ENCODE results near the gene COG5.

COG5 gene

GRCh38 chr7:107495516-107495915 is 68.2 kb downstream of the COG5 start:
- DNase-seq (ENCODE audit: extremely low spot score): no peak
- TF ChIP-seq CTBP1 (IDR thresholded peaks at IDR 0.05; ENCODE audit: borderline replicate concordance) (no peak), PKNOX1 (IDR thresholded peaks at IDR 0.05) (no peak), LEF1 (IDR thresholded peaks at IDR 0.05; ENCODE audit: borderline replicate concordance) (no peak), ELF4 (IDR thresholded peaks at IDR 0.05) (no peak), L3MBTL2 (conservative IDR thresholded peaks at IDR 0.05) (no peak)
- CTCF ChIA-PET: no interaction called here
- POLR2A ChIA-PET: no interaction called here

- ChIA-PET POLR2A (no interaction called here), CTCF (no interaction called here)
- DNase-seq (ENCODE audit: extremely low spot score): no peak
- TF ChIP-seq ARNT (IDR thresholded peaks at IDR 0.05) (no peak), FOXM1 (IDR thresholded peaks at IDR 0.05; ENCODE audit: borderline replicate concordance) (no peak), SUZ12 (IDR thresholded peaks at IDR 0.05) (no peak), L3MBTL2 (conservative IDR thresholded peaks at IDR 0.05) (no peak), NFRKB (IDR thresholded peaks at IDR 0.05) (no peak), PKNOX1 (IDR thresholded peaks at IDR 0.05) (no peak), SP1 (IDR thresholded peaks at IDR 0.05) (no peak), HDGF (IDR thresholded peaks at IDR 0.05; ENCODE audit: borderline replicate concordance) (no peak)
These were observed 68.8 kb downstream of the COG5 start for GRCh38 chr7:107494884-107495283.

GRCh38 chr7:107494315-107494751 is 69.4 kb downstream of the COG5 start:
- ChIA-PET POLR2A (no interaction called here), CTCF (no interaction called here)
- TF ChIP-seq ELF4 (IDR thresholded peaks at IDR 0.05) (no peak), ARNT (IDR thresholded peaks at IDR 0.05) (no peak), HDGF (IDR thresholded peaks at IDR 0.05; ENCODE audit: borderline replicate concordance) (no peak), FOXK2 (IDR thresholded peaks at IDR 0.05) (no peak), TARDBP (IDR thresholded peaks at IDR 0.05) (no peak), CTBP1 (IDR thresholded peaks at IDR 0.05; ENCODE audit: borderline replicate concordance) (no peak), NFRKB (IDR thresholded peaks at IDR 0.05) (no peak), BHLHE40 (IDR thresholded peaks at IDR 0.05; ENCODE audit: borderline replicate concordance) (no peak), SUZ12 (IDR thresholded peaks at IDR 0.05) (no peak), SP1 (IDR thresholded peaks at IDR 0.05) (no peak), PKNOX1 (IDR thresholded peaks at IDR 0.05) (no peak), L3MBTL2 (conservative IDR thresholded peaks at IDR 0.05) (no peak), LEF1 (IDR thresholded peaks at IDR 0.05; ENCODE audit: borderline replicate concordance) (no peak), FOXM1 (IDR thresholded peaks at IDR 0.05; ENCODE audit: borderline replicate concordance) (no peak), ZNF384 (IDR thresholded peaks at IDR 0.05) (no peak), FOXA1 (IDR thresholded peaks at IDR 0.05) (no peak)
- DNase-seq (ENCODE audit: extremely low spot score): no peak

- no peak for TF ChIP-seq NFRKB (IDR thresholded peaks at IDR 0.05)
- TF ChIP-seq FOXM1 (IDR thresholded peaks at IDR 0.05; ENCODE audit: borderline replicate concordance): no peak
- no peak for TF ChIP-seq L3MBTL2 (conservative IDR thresholded peaks at IDR 0.05)
- no peak for TF ChIP-seq TARDBP (IDR thresholded peaks at IDR 0.05)
- no peak for TF ChIP-seq PKNOX1 (IDR thresholded peaks at IDR 0.05)
- no peak for TF ChIP-seq FOXK2 (IDR thresholded peaks at IDR 0.05)
- no peak for TF ChIP-seq CTBP1 (IDR thresholded peaks at IDR 0.05; ENCODE audit: borderline replicate concordance)
- no peak for TF ChIP-seq ZNF384 (IDR thresholded peaks at IDR 0.05)
- no peak for TF ChIP-seq SP1 (IDR thresholded peaks at IDR 0.05)
- TF ChIP-seq LEF1 (IDR thresholded peaks at IDR 0.05; ENCODE audit: borderline replicate concordance): no peak
- TF ChIP-seq ARNT (IDR thresholded peaks at IDR 0.05): no peak
- TF ChIP-seq FOXA1 (IDR thresholded peaks at IDR 0.05): no peak
- no peak for TF ChIP-seq SUZ12 (IDR thresholded peaks at IDR 0.05)
- no peak for TF ChIP-seq ELF4 (IDR thresholded peaks at IDR 0.05)
- TF ChIP-seq BHLHE40 (IDR thresholded peaks at IDR 0.05; ENCODE audit: borderline replicate concordance): no peak
- TF ChIP-seq HDGF (IDR thresholded peaks at IDR 0.05; ENCODE audit: borderline replicate concordance): no peak
- CTCF ChIA-PET: no interaction called here
- no peak for DNase-seq (ENCODE audit: extremely low spot score)
- POLR2A ChIA-PET: no interaction called here
These were observed 70.8 kb downstream of the COG5 start for GRCh38 chr7:107492875-107493274.

- no peak for DNase-seq (ENCODE audit: extremely low spot score)
- POLR2A ChIA-PET: no interaction called here
- CTCF ChIA-PET: no interaction called here
- TF ChIP-seq ZNF384 (IDR thresholded peaks at IDR 0.05): no peak
- TF ChIP-seq SP1 (IDR thresholded peaks at IDR 0.05): no peak
- TF ChIP-seq BHLHE40 (IDR thresholded peaks at IDR 0.05; ENCODE audit: borderline replicate concordance): no peak
- no peak for TF ChIP-seq ARNT (IDR thresholded peaks at IDR 0.05)
- TF ChIP-seq FOXA1 (IDR thresholded peaks at IDR 0.05): no peak
- TF ChIP-seq PKNOX1 (IDR thresholded peaks at IDR 0.05): no peak
- TF ChIP-seq NFRKB (IDR thresholded peaks at IDR 0.05): no peak
- TF ChIP-seq ELF4 (IDR thresholded peaks at IDR 0.05): no peak
- TF ChIP-seq SUZ12 (IDR thresholded peaks at IDR 0.05): no peak
- TF ChIP-seq HDGF (IDR thresholded peaks at IDR 0.05; ENCODE audit: borderline replicate concordance): no peak
- no peak for TF ChIP-seq TARDBP (IDR thresholded peaks at IDR 0.05)
- TF ChIP-seq LEF1 (IDR thresholded peaks at IDR 0.05; ENCODE audit: borderline replicate concordance): no peak
- no peak for TF ChIP-seq CTBP1 (IDR thresholded peaks at IDR 0.05; ENCODE audit: borderline replicate concordance)
- TF ChIP-seq FOXK2 (IDR thresholded peaks at IDR 0.05): no peak
- no peak for TF ChIP-seq FOXM1 (IDR thresholded peaks at IDR 0.05; ENCODE audit: borderline replicate concordance)
- no peak for TF ChIP-seq L3MBTL2 (conservative IDR thresholded peaks at IDR 0.05)
These were observed 77.7 kb downstream of the COG5 start for GRCh38 chr7:107486041-107486440.

Data from HEK293T (cell line).